Activated CD8-positive, alpha-beta memory T cell treated with anti-CD3 and anti-CD28 coated beads for 24 hours (primary cell): ENCODE data around the gene ARF6.

Experiments
- DNase-seq: peaks from one replicate; pipeline ENCODE4 v3.0.0-alpha.2; 2020

Gene ARF6

DNA sequence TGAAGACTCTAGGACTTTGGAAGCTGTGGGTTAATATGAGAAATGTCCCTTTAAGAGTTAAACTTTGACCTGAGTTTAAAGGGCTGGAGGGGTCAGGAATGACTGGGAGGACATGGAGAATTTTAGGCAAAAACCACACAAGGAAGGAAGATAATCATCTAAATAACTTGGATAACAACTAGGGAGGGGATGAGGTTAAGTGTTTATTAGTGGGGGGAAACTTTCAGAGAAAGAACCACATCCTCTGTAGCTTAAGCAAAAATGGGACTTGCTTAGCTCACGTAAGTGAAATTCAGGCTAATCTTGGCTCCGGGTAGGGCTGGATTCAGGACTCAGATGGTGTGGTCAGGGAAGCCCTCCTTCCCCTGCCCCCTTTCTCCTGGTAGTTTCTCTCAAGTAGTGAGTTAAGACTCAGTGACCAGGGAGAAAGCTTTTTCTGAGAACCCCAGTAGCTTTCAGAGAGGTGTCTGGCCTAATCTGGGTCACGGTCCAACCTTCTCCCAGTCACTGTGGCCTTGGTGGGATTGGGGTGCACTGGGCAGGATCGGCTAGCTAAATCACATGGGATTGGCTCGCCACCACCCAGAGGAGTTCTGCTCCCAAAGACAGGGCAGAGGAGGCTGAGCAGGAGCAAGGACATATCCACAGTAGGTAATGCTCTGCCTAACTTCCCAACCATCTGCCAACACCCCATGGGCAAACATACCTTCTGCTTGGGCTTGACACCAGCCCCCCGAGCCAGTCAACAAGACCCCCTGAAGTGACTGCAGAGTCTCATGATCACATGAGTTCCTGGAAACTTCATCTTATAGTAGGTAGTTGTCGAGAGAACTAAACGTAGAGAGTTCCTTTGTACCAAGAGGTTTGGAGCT lies 52.8 kb downstream of the ARF6 start:
- DNase-seq = peak; percentile 59
